ENCODE measurements around the gene RNF111.

GRCh38 chr15:58987036-58987435 lies 427 bp upstream of the RNF111 start:
- TF ChIP-seq NBN (IDR thresholded peaks at IDR 0.05) (no peak), HDAC2 (IDR thresholded peaks at IDR 0.05) (no peak), USF2 (IDR thresholded peaks at IDR 0.05; ENCODE audit: borderline replicate concordance, low read depth, low read length) (no peak), ATF7 (IDR thresholded peaks at IDR 0.05; ENCODE audit: low read depth) (no peak), CTCF (IDR thresholded peaks at IDR 0.05 in 2 of 3, conservative IDR thresholded peaks at IDR 0.05 in 1 of 3; ENCODE audit: control insufficient read depth in 2 of 3, extremely low read depth in 1 of 3, insufficient read depth in 1 of 3, low read depth in 3 of 3, low read length in 3 of 3) (no peak), BHLHE40 (IDR thresholded peaks at IDR 0.05; ENCODE audit: borderline replicate concordance in 1 of 2, low read depth in 2 of 2, low read length in 1 of 2) (no peak), POLR2A (IDR thresholded peaks at IDR 0.05; ENCODE audit: low read depth, low read length) (no peak), EZH2 (IDR thresholded peaks at IDR 0.05; ENCODE audit: borderline replicate concordance, control insufficient read depth, low read depth, low read length) (no peak), USF1 (IDR thresholded peaks at IDR 0.05; ENCODE audit: borderline replicate concordance, extremely low read length, insufficient read depth, low read depth, low read length) (no peak), CHD2 (IDR thresholded peaks at IDR 0.05; ENCODE audit: borderline replicate concordance, low read depth, low read length) (no peak), BCL11A (IDR thresholded peaks at IDR 0.05; ENCODE audit: low read depth, low read length) (no peak)

All from GM12878 (cell line).